GM18499 (cell line): ENCODE data around the gene DHX15.
"Not testable (repeated sequence)": the region's sequence is repeated elsewhere in the genome, so short reads cannot be mapped to it uniquely, and the experiment has no call there.

Source experiments
- ATAC-seq: cut with Tn5 transposase; IDR thresholded peaks from one replicate; pipeline ENCODE4 v1.9.1; 2021; ENCODE audit warnings: moderate number of reproducible peaks; ENCODE audit not compliant: insufficient read depth, unreplicated experiment

The DHX15 gene

DNA sequence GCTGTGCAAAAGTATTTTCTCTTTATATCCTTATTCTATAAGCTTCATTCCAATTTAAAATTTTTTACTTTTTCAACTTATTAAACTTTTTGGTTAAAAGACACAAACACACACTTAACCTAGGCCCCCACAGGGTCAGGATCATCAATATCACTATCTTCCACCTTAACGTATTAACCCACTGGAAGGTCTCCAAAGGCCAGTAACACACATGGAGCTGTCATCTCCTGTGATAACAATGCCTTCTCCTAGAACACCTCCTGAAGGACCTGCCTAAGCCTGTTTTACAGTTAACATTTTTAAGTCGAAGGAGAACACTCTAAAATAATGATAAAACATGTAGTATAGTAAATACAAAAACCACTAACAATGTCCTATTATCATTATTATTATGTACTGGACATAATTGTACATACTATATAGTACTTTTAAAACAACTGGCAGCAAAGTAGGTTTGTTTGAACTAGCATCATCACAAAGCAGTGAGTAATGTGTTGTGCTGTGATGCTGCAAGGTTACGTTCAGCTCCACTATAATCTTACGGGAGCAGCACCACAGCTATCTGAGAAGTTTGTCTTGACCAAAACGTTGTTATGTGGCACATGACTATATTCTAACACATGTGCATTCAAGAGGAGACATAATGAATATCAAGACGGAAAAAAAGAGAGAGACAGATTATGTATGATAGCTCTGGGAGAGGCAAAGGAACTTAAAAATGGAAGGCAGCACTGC lies 33.7 kb downstream of the DHX15 start:
- ATAC-seq, result no peak

DNA sequence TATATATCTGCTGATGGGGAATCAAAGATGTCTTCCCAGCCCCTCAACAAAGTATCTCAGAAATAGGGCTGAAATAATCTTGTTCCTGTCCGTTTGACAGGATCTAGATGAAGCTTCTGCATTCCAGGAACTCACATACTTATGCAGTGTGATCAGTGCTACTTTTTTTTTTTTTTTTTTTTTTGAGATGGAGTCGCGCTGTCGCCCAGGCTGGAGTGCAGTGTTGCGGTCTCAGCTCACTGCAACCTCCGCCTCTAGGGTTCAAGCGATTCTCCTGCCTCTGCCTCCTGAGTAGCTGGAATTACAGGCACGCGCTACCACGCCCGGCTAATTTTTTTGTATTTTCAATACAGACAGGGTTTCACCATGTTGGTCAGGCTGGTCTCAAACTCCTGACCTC lies 36.4 kb downstream of the DHX15 start:
- no peak for ATAC-seq

DNA sequence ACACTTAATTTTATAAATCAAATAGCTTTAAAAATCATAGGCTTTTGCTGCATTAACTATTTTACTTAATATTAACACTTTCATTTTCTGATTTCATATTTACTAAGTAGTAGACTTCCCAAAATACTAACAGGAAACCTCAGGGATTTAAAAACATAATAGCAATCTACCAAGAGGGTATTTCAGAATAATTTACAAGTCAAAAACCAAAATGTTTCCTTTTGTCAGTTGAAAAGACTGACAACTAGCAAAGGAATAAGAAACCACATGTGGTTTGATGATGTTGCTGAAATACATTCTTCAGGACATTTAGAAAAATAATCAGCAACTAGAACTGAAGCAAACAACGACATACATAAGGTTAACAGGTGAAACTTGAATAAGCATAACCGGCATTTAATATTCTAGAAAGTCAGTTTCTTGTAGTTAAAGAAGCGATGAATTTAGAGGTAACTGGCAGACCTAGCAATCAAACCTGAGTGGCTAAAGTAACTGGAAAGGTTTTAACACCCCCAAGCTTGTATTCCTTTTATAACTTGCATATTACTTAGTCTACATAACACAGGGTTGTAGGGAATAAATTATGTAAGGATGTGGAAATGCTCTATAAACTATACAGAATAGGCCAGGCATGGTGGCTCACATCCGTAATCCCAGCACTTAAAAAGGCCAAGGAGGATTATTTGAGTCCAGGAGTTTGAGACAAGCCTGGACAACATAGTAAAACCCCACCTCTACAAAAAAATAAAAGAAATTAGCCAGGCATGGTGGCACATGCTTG lies 40.0 kb downstream of the DHX15 start:
- ATAC-seq, result no peak

DNA sequence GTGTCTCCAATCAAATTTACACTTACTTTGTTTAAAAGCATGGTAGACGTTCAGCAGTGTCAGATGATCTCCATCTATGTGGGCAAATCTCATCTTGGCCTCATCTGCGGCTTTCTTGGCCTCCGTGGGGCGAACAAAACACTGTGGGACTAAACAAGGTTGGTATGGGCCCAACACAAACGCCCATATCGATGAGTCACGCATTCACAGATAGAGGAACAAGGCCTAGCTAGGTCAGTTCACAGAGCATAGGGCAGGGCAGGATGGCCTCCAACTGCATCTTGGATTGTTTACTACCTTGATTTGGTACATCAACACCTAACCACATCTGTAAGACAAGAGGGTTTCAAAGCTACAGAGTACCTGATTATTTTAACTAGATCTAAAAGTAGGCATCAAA lies 47.3 kb downstream of the DHX15 start:
- ATAC-seq, result no peak

DNA sequence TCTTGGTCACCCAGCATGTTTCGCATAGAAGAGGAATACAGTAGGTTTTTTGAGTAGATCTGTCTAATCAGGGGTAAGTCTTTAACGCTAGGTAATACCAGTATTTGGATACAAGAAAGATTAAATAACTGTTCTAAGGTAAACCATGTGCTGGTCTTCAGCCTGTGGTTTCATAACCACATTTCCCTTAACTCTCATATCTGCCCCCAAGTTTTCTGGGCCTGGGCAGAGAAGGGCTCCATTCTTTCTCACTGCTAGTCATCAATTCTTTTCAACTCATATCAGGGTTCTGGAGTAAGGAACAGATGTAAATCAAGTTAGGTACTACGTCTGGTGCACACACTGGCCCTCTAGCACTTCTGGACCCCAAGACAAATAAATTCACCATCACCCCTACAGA lies 49.0 kb downstream of the DHX15 start:
- no peak for ATAC-seq

DNA sequence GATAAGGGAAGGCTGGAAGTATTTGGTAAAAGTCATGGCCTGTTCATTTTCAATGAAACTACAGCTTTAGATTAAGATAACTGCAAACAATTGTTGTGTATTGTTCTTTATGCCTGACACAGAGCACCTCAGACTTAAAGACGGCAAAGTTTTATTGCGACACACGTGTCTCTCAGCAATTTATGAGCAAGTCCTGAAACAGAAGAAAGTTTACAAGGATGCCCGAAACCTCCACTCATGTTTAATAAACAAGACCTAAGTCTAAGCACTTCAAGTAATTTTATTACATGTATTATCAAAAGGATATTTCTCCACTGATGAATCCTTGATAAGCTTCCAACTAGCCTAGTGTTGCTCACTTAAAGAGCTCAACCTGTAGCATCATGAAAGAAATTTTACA lies 51.0 kb downstream of the DHX15 start:
- ATAC-seq, result no peak

DNA sequence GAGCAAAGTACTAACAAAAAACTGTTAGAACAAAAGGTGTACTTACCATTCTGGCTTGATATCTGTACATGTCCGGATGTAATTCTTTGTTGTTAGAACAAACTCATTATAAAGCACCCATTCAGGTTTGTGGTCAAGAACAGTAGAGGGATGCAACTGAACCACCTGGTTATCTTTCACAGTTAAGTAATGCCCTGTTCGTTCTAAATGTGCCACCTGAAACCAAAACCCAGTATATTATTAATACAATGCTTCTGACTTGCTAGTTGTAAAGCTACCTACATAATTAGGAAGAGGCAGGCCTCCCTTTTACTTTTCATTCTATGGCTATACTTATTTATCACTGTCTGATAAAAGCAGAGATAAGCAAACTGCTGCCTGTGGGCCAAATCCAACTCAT lies 54.8 kb downstream of the DHX15 start:
- ATAC-seq, result no peak

DNA sequence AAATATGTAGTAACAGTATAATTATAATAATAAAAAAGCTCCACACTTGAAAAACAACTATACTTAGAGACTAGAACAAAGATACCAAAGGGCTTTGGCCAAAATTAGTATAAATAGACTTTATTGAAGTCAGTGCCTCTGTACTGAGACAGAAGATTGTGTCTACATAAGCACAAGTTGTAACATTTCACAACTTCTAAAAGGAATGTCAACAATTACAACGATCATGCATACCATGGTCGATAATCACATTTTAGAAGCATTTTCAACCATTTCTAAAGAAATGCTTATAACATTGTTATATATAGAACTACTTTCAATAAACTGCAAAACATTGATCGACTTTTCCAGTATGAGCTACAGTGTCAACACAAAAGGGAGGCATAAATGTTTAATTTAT lies 57.0 kb downstream of the DHX15 start:
- ATAC-seq, result no peak

DNA sequence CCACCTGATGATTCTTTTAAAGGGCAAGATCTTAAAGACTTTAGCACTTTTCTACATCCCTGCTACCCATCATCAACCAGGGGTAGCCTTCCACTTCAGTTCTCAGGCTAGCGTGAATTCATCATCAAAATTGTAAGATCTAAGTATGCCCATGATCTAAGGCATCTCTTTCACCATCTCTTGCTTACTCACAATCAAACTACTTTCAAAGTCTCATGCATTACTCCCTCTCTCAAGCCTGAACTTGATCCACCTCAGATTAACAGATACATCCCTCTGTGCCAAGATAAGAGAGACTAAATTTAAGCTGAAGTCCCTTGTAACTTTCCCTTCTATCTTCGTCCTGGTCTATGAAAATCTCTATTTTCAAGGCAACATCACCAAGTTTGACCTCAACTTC lies 62.8 kb downstream of the DHX15 start:
- no peak for ATAC-seq

DNA sequence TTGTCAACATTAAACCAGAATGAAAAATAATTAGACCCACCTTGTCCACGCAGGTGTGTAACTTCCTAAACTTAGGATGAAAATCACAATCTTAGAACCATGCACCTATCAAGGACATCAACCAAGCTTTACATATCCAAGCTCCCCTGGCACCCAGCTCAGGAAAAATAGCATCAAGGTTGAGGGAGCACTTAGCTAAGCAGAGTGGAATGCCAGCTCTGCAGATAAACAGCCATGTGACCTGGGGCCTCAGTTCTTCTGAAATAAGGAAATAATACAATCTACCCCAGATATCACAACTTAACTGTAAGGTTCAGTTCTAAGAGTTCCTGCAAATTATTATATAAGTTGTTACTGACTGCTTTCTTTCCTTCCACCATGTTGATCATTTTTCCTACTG lies 64.7 kb downstream of the DHX15 start:
- ATAC-seq, result no peak

DNA sequence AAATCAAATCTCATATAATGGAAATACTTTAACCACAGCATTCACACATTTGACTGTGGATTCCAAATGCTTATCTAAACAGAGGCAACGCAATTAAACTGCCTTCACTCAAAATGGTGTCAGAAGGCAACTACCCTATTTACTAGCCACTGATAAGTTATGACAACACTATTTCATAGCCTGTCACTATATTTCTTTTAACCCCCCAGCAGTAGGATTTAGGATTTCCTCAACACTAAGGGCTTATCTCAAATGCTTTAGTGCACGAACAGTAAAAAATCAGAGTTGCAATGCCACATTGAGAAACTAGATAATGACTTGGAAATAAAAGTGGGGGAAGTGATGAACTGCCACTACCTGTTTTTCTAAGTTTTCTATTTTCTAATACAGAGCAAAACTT lies 66.7 kb downstream of the DHX15 start:
- ATAC-seq, result no peak

DNA sequence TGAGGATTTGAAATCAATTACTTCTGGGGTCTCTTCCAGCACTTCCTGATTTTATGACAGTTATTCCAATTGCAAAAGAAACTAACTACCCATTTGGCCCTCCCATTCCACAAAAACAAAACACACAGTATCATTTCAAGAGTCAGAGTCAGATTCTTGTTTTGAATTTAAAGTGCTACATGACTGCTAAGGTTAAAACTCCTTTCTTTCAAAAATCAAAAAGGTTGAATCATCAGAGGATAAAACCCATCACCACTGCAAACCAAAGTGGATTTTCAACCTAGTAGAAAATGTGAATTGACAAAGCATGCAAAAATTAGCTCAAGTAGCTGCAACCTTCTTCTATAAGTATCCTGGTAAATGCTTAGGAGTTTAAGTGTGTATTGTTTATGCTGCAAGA lies 67.4 kb downstream of the DHX15 start:
- ATAC-seq, result no peak

DNA sequence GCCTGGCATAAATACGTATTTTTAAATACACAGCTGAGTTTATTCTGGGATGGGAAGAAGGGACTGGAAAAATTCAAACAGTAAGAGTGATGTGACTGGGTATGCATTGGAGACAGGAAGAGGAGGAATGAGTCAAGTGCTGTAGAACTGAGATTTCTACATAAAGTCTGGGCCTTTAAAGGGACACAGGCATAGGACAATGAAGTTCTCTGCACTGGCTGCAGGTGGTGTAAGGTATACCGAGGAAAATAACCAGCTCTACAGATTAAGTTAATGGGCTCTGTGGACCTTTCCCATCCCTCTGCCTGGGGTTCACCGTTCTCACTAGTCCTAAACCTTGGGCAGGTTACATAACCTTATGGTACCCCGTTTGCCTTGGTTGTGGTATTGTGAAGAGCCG lies 68.7 kb downstream of the DHX15 start:
- ATAC-seq, result no peak

DNA sequence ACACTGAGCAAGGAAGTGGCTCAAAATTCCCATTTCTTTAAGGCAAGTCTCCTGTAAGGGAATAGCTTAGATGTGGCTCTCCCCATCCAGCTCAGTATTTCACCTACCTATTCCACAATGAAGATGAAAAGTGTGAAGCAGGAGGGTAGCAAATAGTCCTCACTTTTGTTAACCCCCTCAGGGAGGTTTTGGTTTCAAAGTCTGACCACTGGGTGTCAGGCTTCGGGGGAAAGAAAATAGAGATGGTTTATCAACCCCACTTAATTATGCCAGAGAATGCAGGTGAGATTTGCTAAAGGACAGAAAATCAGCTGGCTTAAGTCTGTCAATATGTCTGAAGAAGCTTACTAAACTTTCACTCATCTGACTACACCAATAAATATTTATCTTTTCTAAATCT lies 69.5 kb downstream of the DHX15 start:
- ATAC-seq, result no peak

DNA sequence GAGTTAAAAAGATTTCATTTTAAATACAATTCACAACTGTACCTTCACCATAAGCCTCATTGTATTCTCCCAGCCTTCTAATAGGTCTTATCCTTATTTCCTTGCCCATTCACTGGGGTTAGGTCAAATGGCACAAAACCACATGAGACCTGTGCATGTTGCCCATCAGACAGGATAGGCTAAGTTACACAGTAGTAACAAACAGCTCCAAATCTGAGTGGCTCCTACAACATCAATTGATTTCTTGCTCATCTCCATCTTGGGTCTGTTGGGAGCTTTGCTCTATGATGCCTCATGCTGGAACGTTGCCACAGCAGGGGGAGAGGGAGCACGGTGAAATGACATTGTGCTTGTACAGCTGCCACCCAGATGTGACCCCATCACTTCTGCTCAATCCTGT lies 70.6 kb downstream of the DHX15 start:
- ATAC-seq, result no peak

DNA sequence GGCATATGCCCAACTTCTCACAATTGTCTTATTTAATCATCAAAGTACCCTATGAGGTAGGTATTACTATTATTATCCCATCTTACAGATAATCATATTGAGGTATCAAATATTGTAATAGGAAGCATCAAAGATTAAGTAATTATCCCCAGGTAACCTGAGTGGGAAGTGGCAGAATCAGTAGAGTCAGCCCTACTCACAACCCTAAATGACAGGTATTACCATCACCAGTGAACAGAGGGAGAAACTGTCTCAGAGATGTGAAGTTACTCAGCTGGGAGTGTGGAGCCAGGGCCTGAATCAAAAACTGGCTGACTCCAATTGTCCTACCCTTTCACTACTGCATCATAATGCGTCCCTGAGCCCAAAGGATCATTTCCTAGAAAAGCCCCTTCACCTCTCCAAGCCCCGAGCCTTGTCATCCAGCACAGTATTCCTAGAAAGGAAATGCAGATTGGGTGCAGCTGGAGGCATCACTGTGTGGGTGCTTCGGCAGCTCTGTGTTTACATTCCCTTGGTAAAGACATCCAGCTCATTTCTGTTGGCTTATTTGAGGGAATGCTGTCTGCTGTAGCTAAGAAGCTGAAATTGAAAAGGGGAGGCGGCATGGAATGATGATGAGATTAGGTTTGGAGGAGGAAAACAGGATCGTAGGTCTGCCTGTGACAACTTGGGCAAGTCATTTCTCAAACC lies 72.8 kb downstream of the DHX15 start:
- ATAC-seq, result no peak

DNA sequence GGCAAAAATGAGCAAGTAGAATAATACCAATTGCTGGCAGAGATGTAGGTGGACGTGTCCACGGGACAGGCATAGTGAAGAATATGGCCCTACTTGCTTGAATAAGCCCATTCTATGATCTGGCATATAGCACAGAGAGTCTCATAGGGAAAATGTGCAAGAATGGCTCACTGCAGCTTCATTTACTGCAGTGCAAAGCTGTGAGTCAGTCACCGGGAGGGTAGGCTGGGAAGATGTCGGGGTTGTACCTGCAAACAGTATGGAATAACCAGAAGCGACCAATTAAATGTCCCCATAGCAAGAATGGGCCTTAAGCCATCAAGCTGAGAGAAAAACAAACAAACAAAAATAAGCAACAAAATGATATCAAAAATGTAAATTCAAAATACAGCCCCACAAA lies 74.3 kb downstream of the DHX15 start:
- no peak for ATAC-seq

DNA sequence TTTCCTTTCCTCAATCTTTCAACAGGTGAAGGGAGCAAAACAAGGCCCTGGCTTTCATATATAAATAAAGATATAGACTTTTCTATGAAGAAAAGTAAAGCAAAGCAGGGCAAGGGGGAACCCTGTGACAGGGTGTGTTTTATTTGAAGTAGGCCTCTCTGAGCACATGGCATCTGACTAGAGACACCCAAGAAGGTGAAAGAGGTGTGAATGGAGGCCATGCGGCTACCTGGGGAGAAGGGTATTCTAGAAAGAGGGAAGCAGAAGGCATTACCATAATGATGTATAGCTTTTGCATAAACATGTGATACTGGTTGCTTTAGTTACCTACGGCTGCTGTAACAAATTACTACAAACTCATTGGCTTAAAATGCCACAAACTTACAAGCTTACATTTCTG lies 75.8 kb downstream of the DHX15 start:
- no peak for ATAC-seq

DNA sequence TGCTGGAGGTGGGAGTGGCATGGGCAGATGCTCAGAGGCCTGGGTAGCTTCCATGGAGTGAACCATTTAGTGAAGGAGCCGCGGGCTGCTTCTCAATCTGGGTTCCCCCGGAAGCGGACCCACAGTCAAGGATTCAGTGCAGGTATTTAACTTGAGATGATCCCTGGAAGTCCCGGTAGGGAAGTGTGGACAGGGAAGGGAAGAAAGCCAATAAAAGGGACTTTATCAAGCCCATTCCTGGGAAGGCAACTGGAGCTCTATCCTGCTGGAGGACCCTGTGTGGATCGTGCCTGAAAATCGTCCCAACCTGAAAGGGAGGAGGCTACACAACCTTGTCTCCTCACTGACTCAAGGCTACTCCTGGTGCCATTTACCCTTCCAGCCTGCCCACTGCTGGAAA lies 76.9 kb downstream of the DHX15 start:
- no peak for ATAC-seq

DNA sequence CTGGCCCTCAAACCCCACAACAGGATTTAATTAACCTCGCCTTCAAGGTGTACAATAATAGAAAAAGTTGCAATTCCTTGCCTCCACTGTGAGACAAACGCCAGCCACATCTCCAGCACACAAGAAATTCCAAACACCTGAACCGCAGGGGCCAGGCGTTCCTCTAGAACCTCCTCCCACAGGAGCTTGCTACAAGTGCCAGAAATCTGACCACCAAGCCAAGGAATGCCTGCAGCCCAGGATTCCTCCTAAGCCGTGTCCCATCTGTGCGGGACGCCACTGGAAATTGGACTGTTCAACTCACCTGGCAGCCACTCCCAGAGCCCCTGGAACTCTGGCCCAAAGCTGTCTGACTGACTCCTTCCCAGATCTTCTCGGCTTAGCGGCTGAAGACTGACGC lies 81.3 kb downstream of the DHX15 start:
- not testable (repeated sequence) for ATAC-seq

DNA sequence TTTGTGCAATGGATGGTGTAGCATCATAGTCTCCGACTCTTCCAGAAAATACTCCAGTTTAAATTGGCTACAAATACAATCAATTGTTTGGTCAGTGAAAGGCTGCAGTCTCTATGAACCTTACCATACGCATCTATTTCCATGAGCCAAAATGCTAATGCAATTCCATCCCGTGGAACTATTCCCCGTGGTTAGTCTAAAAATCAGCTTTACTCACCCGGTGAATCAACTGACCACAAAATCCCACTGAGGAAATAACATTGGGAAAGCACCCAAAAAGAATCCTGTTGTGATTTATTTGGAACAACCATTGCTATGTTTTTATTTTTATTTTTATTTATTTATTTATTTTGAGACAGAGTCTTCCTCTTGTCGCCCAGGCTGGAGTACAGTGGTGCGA lies 87.1 kb downstream of the DHX15 start:
- no peak for ATAC-seq
